OCI-LY7 (cell line): ENCODE measurements around the gene UBD. TPM values are rescaled to one million over a fixed set of nuclear protein-coding genes. Genes with fewer than 3 reads are reported as not detected.

Experiments used
- BruUV-seq: library from RNA; stranded (reverse); fragments of 400-500 nt; replicated peaks from 2 replicates; lab custom pipeline; 2021; lab: Mats Ljungman, UMichigan
- CTCF ChIA-PET: fragments of 300-600 bp; sonication (Branson Sonifier 250); formaldehyde crosslinking; loops from one replicate; lab custom pipeline; 2022; ENCODE audit warnings: antibody characterized with exemption; ENCODE audit not compliant: unreplicated experiment; lab: Charles Lee
- POLR2A ChIA-PET: fragments of 300-600 bp; sonication (Branson Sonifier 250); formaldehyde crosslinking; loops from one replicate; lab custom pipeline; 2022; ENCODE audit warnings: antibody characterized with exemption; lab: Charles Lee
- DNase-seq: peaks from one replicate; pipeline ENCODE4 v3.0.0-alpha.2; 2015; ENCODE audit warnings: low spot score
- H2AFZ ChIP-seq: fragments of 200-600 bp; sonication (generic), shearing (Covaris generic); 2 replicates; pipeline ENCODE4 v1.6.1; 2014; ENCODE audit warnings: mild to moderate bottlenecking, antibody characterized with exemption, low read length, moderate library complexity
- H3K27ac ChIP-seq: fragments of 200-600 bp; sonication (generic); 2 replicates; pipeline ENCODE4 v1.5.1; 2014; ENCODE audit warnings: mixed run types, low read depth, mild to moderate bottlenecking, moderate library complexity, low read length, inconsistent platforms; ENCODE audit not compliant: poor library complexity, severe bottlenecking
- H3K36me3 ChIP-seq: fragments of 200-600 bp; sonication (generic); 2 replicates; pipeline ENCODE4 v1.6.1; 2014; ENCODE audit warnings: mild to moderate bottlenecking, antibody characterized with exemption, low read length, moderate library complexity, mixed read lengths; ENCODE audit not compliant: insufficient read depth
- H3K4me1 ChIP-seq: fragments of 200-600 bp; sonication (generic); 2 replicates; pipeline ENCODE4 v1.5.1; 2014; ENCODE audit warnings: mild to moderate bottlenecking, low read length; ENCODE audit not compliant: insufficient read depth, poor library complexity, severe bottlenecking
- H3K4me2 ChIP-seq: fragments of 200-600 bp; sonication (generic); 2 replicates; pipeline ENCODE4 v1.6.1; 2014; ENCODE audit warnings: mild to moderate bottlenecking, low read length
- H3K4me3 ChIP-seq: fragments of 200-600 bp; sonication (generic); 2 replicates; pipeline ENCODE4 v1.5.1; 2014; ENCODE audit warnings: mild to moderate bottlenecking, low read depth, low read length; ENCODE audit not compliant: poor library complexity, severe bottlenecking
- H3K79me2 ChIP-seq: fragments of 200-600 bp; sonication (generic); 2 replicates; pipeline ENCODE4 v1.6.1; 2016; ENCODE audit warnings: low read depth, mild to moderate bottlenecking, low read length, moderate library complexity, mixed read lengths; ENCODE audit not compliant: insufficient read depth
- H3K9me2 ChIP-seq: fragments of 200-600 bp; sonication (generic); 2 replicates; pipeline ENCODE4 v1.6.1; 2016; ENCODE audit warnings: mild to moderate bottlenecking, low read length, mixed read lengths; ENCODE audit not compliant: insufficient read depth
- H3K9me3 ChIP-seq: fragments of 200-600 bp; sonication (generic); 2 replicates; pipeline ENCODE4 v1.6.1; 2014; ENCODE audit warnings: mild to moderate bottlenecking, mixed run types, low read length, mixed read lengths
- H4K20me1 ChIP-seq: fragments of 200-600 bp; sonication (generic); 2 replicates; pipeline ENCODE4 v1.6.1; 2014; ENCODE audit warnings: mild to moderate bottlenecking, antibody characterized with exemption, low read length, moderate library complexity, mixed read lengths; ENCODE audit not compliant: insufficient read depth
- EZH2phosphoT487 ChIP-seq: fragments of 200-600 bp; sonication (generic); IDR thresholded peaks from 2 replicates; pipeline ENCODE4 v1.6.1; 2018; ENCODE audit warnings: low read depth, borderline replicate concordance, mild to moderate bottlenecking, mixed run types, antibody characterized with exemption, low read length, moderate library complexity, mixed read lengths
- intact Hi-C: fragments of 100-400 bp; cut with micrococcal nuclease; formaldehyde crosslinking; loops from one replicate; pipeline ENCODE4 v1.10.0; 2022; ENCODE audit not compliant: unreplicated experiment
- total RNA-seq, 2 experiments: library from RNA; depleted of rRNA in 1 of 2; stranded (reverse); fragments of >200 nt in 1 of 2; shearing (Covaris generic) in 1 of 2; gene quantifications; 2 replicates each; pipeline ENCODE4 v1.2.3, GENCODE V29; 2014 to 2022
- TF ChIP-seq, protein P1 (sequence below): fragments of 200-600 bp; sonication (generic); conservative IDR thresholded peaks from 2 replicates; pipeline ENCODE4 v1.5.1; 2014; ENCODE audit warnings: mild to moderate bottlenecking, antibody characterized with exemption, low read length, moderate library complexity, mixed read lengths

UBD gene
- total RNA-seq, 2 experiments from 2014 or later: not detected

DNA sequence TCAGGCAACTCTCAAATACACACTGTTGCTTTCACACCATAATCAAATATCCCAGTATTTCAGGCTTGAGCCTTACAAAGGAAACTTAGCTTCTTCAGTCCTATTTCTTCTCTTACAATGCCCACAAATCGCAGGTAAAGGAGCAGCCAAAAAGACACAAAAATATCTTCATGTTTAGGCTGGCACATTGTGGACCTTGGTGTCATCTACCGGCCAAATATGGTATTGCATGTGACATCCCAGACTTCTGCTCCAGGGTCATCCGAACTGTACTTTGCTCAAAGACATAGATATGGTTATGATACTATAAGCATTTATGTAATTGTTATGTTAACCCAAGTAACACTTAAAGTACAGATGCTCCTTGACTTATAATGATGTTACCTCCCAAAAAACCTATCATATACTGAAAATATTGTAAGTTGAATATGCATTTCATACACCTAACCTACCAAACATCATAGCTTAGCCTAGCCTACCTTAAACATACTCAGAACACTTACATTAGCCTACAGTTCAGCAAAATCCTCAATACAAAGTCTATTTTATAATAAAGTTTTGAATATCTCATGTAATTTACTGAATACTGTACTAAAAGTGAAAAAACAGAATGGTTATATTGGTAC lies 30.0 kb upstream of the UBD start:
- TF ChIP-seq, protein P1, sequence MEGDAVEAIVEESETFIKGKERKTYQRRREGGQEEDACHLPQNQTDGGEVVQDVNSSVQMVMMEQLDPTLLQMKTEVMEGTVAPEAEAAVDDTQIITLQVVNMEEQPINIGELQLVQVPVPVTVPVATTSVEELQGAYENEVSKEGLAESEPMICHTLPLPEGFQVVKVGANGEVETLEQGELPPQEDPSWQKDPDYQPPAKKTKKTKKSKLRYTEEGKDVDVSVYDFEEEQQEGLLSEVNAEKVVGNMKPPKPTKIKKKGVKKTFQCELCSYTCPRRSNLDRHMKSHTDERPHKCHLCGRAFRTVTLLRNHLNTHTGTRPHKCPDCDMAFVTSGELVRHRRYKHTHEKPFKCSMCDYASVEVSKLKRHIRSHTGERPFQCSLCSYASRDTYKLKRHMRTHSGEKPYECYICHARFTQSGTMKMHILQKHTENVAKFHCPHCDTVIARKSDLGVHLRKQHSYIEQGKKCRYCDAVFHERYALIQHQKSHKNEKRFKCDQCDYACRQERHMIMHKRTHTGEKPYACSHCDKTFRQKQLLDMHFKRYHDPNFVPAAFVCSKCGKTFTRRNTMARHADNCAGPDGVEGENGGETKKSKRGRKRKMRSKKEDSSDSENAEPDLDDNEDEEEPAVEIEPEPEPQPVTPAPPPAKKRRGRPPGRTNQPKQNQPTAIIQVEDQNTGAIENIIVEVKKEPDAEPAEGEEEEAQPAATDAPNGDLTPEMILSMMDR: peak; percentile 96
- TF ChIP-seq EZH2phosphoT487: no peak
- peak; percentile 64 for DNase-seq
- no peaks in the 10 kb centered on the region for H3K9me2 ChIP-seq
- H3K79me2 ChIP-seq: no peaks in the 10 kb centered on the region
- BruUV-seq: no TSS peak
- ChIA-PET CTCF (no interaction called here), POLR2A (no interaction called here)
- peaks cover 12% of the 10 kb centered on the region for H3K4me1 ChIP-seq
- H3K9me3 ChIP-seq: no peaks in the 10 kb centered on the region
- no peak overlapping the region; the same call in 1 of the 2 replicates for H2AFZ ChIP-seq
- no peak overlapping the region for H3K27ac ChIP-seq
- H4K20me1 ChIP-seq: no peaks in the 10 kb centered on the region
- H3K36me3 ChIP-seq: no peaks in the 10 kb centered on the region
- intact Hi-C loops: loop anchor here (1.0 to 10.0 kb wide), 4 partner anchors 213 to 905 kb away; no protein-coding TSS in a partner anchor
- H3K4me2 ChIP-seq: peak overlapping the region; percentile 32
- no peak overlapping the region for H3K4me3 ChIP-seq

DNA sequence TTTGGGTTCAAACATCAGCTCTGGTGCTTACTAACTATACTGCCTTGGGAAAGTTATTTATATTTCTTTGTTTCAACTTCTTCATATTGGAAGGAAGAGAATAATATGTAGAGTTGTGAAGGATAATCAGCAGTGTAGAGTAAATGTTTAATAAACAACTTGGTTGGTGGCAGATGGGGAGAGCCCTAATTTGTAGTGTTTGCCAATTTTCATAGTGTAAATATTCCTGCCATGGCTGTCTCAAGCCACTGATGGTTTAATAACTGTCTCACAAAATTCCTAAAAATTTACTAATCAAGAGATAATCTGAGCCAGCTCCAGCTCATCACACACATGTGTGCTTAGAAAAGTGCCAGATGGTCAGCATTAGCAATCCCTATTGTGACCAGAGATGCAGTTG lies 25.3 kb upstream of the UBD start, which contains the start of gene OR2H2:
Gene OR2H2 (plus strand): TSS at position 301 of the 400 bp plus-strand sequence. CDS start 2,824 bp downstream, outside the sequence.
- H3K9me3 ChIP-seq: no peaks in the 10 kb centered on the region
- no peak within 1 kb of the TSS for H2AFZ ChIP-seq
- H4K20me1 ChIP-seq: no peaks in the 10 kb centered on the region
- no peak within 1 kb of the TSS for H3K4me3 ChIP-seq
- no TSS peak for BruUV-seq
- POLR2A ChIA-PET: no interaction called here
- no peaks in the 10 kb centered on the region for H3K9me2 ChIP-seq
- H3K4me2 ChIP-seq: no peak within 1 kb of the TSS
- intact Hi-C loops: loop anchor here (5.0 to 10.0 kb wide), 2 partner anchors 570 to 748 kb away; no protein-coding TSS in a partner anchor
- CTCF ChIA-PET: no interaction called here
- H3K27ac ChIP-seq: no peak within 1 kb of the TSS
- H3K79me2 ChIP-seq: no peaks in the 10 kb centered on the region
- no peaks in the 10 kb centered on the region for H3K36me3 ChIP-seq
- no peak for DNase-seq
- peaks cover 3% of the 10 kb centered on the region for H3K4me1 ChIP-seq
- TF ChIP-seq, protein P1: no peak
- no peak for TF ChIP-seq EZH2phosphoT487

DNA sequence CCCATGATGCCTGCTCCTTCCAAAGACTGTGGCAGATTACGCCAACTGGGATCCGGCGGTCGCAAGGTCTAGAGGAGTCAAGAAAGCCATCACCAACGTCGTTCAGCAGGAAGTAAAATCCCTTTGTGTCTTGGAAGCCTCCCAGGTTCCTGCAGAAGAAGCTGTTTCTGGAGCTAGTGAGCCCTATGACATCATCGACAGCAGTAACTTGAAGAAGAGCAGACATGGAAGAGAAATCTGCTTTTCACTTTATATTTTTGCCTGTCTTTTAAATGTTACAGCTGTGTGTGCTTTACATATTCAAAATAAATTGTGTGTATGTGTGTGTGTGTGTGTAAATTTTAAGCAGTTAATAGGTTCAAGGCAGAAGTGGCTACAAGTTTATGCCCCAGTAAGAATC lies 18.0 kb upstream of the UBD start:
- Histone ChIP-seq H4K20me1 (no peaks in the 10 kb centered on the region), H3K79me2 (no peaks in the 10 kb centered on the region), H3K9me2 (no peaks in the 10 kb centered on the region), H2AFZ (no peak overlapping the region), H3K4me3 (no peak overlapping the region), H3K9me3 (no peaks in the 10 kb centered on the region), H3K4me2 (no peak overlapping the region), H3K36me3 (no peaks in the 10 kb centered on the region), H3K27ac (no peak overlapping the region), H3K4me1 (no peaks in the 10 kb centered on the region)
- DNase-seq: no peak
- TF ChIP-seq, protein P1: no peak
- no peak for TF ChIP-seq EZH2phosphoT487
- CTCF ChIA-PET: no interaction called here
- POLR2A ChIA-PET: no interaction called here
- intact Hi-C loops: no loop called here
- BruUV-seq: no TSS peak
